OCI-LY3 (cell line): ENCODE data around the gene POLH.
"Not testable (repeated sequence)": the region's sequence is repeated elsewhere in the genome, so short reads cannot be mapped to it uniquely, and the experiment has no call there.

ENCODE experiments used
- H2AFZ ChIP-seq: fragments of 200-600, 300-600 bp; shearing (Covaris generic); 2 replicates; pipeline ENCODE4 v1.6.0; 2014; ENCODE audit warnings: antibody characterized with exemption, low read depth, low read length
- H3K27ac ChIP-seq: fragments of 200-600, 300-600 bp; sonication (generic); 2 replicates; pipeline ENCODE4 v1.5.1; 2014; ENCODE audit warnings: mild to moderate bottlenecking, low read length, moderate library complexity, mixed read lengths
- H3K27me3 ChIP-seq: fragments of 200-600, 300-600 bp; sonication (generic); 2 replicates; pipeline ENCODE4 v1.6.1; 2014; ENCODE audit warnings: low read depth, low read length, mixed read lengths
- H3K36me3 ChIP-seq: fragments of 200-600, 300-600 bp; sonication (generic); replicated peaks from 2 replicates; pipeline ENCODE3; 2014; ENCODE audit warnings: low read depth, low read length, mixed read lengths
- H3K4me1 ChIP-seq: fragments of 300-600, 200-600 bp; sonication (generic); 2 replicates; pipeline ENCODE4 v1.6.1; 2014; ENCODE audit warnings: low read length, mixed read lengths
- H3K4me2 ChIP-seq: fragments of 200-600, 300-600 bp; sonication (generic); 2 replicates; pipeline ENCODE4 v1.6.1; 2014; ENCODE audit warnings: low read length, mixed read lengths
- H3K4me3 ChIP-seq: fragments of 300-600, 200-600 bp; sonication (generic); 2 replicates; pipeline ENCODE4 v1.5.1; 2014; ENCODE audit warnings: antibody characterized with exemption, mild to moderate bottlenecking, low read length, moderate library complexity
- H3K79me2 ChIP-seq: fragments of 300-600, 200-600 bp; shearing (Covaris generic); 2 replicates; pipeline ENCODE4 v1.6.1; 2014; ENCODE audit warnings: mild to moderate bottlenecking, low read length, mixed read lengths
- H3K9ac ChIP-seq: fragments of 300-600, 200-600 bp; shearing (Covaris generic); 2 replicates; pipeline ENCODE4 v1.6.0; 2014; ENCODE audit warnings: mild to moderate bottlenecking, low read length, moderate library complexity
- H3K9me3 ChIP-seq: fragments of 200-600, 300-600 bp; shearing (Covaris generic); 2 replicates; pipeline ENCODE4 v1.6.1; 2014; ENCODE audit warnings: low read length, mixed read lengths; ENCODE audit not compliant: insufficient read depth
- H4K20me1 ChIP-seq: fragments of 200-600, 300-600 bp; sonication (generic); 2 replicates; pipeline ENCODE4 v1.6.1; 2016; ENCODE audit warnings: low read length, mixed read lengths; ENCODE audit not compliant: insufficient read depth
- CTCF ChIP-seq: fragments of 200-600, 300-600 bp; sonication (generic); IDR thresholded peaks from 2 replicates; pipeline ENCODE4 v1.5.1; 2014; ENCODE audit warnings: antibody characterized with exemption, low read length, low read depth
- EZH2phosphoT487 ChIP-seq: fragments of 200-600 bp; shearing (Covaris generic); IDR thresholded peaks from 2 replicates; pipeline ENCODE4 v1.6.1; 2018; ENCODE audit warnings: antibody characterized with exemption, mixed run types, low read depth

POLH gene

DNA sequence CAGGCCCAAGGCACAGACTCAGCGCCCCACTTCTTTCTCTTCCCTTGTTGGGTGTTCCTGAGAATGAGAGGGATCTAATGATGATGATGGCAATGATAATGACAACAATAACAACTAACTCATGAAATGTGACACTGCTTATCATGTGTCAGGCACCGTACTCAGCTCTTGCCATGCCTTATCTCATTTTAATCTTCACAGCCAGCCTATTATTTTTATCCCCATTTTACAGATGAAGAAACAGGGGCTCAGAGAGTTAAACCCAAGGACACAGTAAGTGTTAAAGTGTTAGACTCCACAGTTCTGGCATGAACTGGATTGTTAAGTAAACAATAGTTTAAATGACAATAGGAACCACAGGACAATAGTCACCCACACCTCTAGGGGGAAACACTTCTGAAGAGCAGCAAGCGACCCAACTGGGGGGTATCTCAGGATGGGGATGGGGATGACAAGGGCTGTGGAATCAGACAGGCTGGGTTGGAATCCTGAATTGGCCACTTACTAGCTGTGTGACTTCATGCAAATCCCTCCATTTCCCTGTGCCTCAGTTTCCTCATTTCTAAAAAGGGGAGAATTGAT is 81.3 kb downstream of the POLH start:
- no peaks in the 10 kb centered on the region for H3K79me2 ChIP-seq
- no peaks in the 10 kb centered on the region for H3K27me3 ChIP-seq
- H3K4me3 ChIP-seq, result no peak overlapping the region
- no peak overlapping the region for H2AFZ ChIP-seq
- peaks cover 4% of the 10 kb centered on the region for H3K36me3 ChIP-seq
- no peaks in the 10 kb centered on the region for H4K20me1 ChIP-seq
- H3K9me3 ChIP-seq, result no peaks in the 10 kb centered on the region
- H3K9ac ChIP-seq, result no peak overlapping the region
- peaks cover 4% of the 10 kb centered on the region; the same call in 1 of the 2 replicates for H3K4me1 ChIP-seq
- TF ChIP-seq EZH2phosphoT487 (no peak), CTCF (no peak)
- H3K27ac ChIP-seq, result no peak overlapping the region
- no peak overlapping the region for H3K4me2 ChIP-seq

DNA sequence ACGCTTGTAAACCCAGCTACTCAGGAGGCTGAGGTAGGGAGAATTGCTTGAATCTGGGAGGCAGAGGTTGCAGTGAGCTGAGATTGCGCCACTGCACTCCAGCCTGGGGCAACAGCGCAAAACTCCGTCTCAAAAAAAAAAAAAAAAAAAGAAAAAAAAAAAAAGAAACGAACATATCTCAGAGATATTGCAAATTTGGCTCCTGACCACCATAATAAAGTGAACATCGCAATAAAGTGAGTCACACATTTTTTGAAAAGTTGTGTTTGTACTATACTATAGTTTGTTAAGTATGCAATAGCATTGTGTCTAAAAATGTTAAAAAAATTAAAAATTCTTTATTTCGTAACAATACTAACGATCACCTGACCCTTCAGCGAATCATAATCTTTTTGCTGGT is 82.2 kb downstream of the POLH start:
- H3K4me3 ChIP-seq, result no peak overlapping the region
- H3K4me1 ChIP-seq, result peaks cover 6% of the 10 kb centered on the region
- H3K4me2 ChIP-seq, result no peak overlapping the region
- no peaks in the 10 kb centered on the region for H3K79me2 ChIP-seq
- TF ChIP-seq EZH2phosphoT487 (no peak), CTCF (no peak)
- H3K27me3 ChIP-seq, result no peaks in the 10 kb centered on the region
- no peaks in the 10 kb centered on the region for H4K20me1 ChIP-seq
- H3K9ac ChIP-seq, result no peak overlapping the region
- H3K27ac ChIP-seq, result no peak overlapping the region
- no peaks in the 10 kb centered on the region for H3K9me3 ChIP-seq
- H3K36me3 ChIP-seq, result peaks cover 4% of the 10 kb centered on the region
- no peak overlapping the region for H2AFZ ChIP-seq

GRCh38 chr6:43662948-43663347 is 87.0 kb downstream of the POLH start:
- H3K4me2 ChIP-seq, H3K36me3 ChIP-seq, H3K4me3 ChIP-seq, H4K20me1 ChIP-seq, H3K27ac ChIP-seq, H3K9ac ChIP-seq, H3K9me3 ChIP-seq, H2AFZ ChIP-seq, H3K27me3 ChIP-seq, H3K79me2 ChIP-seq: not testable (repeated sequence)
- H3K4me1 ChIP-seq, result peaks cover 16% of the 10 kb centered on the region
